Right forelimb (tissue), 1 donor: ENCODE results near the gene KCNN3.

ENCODE experiments used
- DNase-seq: peaks from one replicate; pipeline ENCODE4 v3.0.0-alpha.2; 2018

KCNN3 gene

GRCh38 chr1:154879038-154879421 lies 8.9 kb upstream of the KCNN3 start:
- DNase-seq, result no peak

GRCh38 chr1:154878371-154879037 lies 8.4 kb upstream of the KCNN3 start:
- peak; percentile 87 for DNase-seq

- no peak for DNase-seq
Observed at GRCh38 chr1:154877370-154877974, 7.4 kb upstream of the KCNN3 start.

GRCh38 chr1:154876842-154877369 lies 6.8 kb upstream of the KCNN3 start:
- DNase-seq, result peak; percentile 29

GRCh38 chr1:154874465-154874864 lies 4.4 kb upstream of the KCNN3 start:
- peak; percentile 6 for DNase-seq

- peak; percentile 10 for DNase-seq
Observed at GRCh38 chr1:154873321-154873950, 3.4 kb upstream of the KCNN3 start.

- DNase-seq, result peak; percentile 19
Observed at GRCh38 chr1:154871374-154871773, 1.3 kb upstream of the KCNN3 start.

GRCh38 chr1:154870734-154871133 lies 653 bp upstream of the KCNN3 start:
- DNase-seq, result no peak

- DNase-seq, result peak; percentile 70
Observed at GRCh38 chr1:154869351-154870114, 548 bp downstream of the KCNN3 start.

- DNase-seq, result no peak
Observed at GRCh38 chr1:154867841-154868605, 2.1 kb downstream of the KCNN3 start.

GRCh38 chr1:154867064-154867825 lies 2.8 kb downstream of the KCNN3 start:
- DNase-seq, result peak; percentile 65

GRCh38 chr1:154866257-154867063 lies 3.6 kb downstream of the KCNN3 start:
- no peak for DNase-seq

GRCh38 chr1:154865442-154866256 lies 4.4 kb downstream of the KCNN3 start:
- no peak for DNase-seq

- no peak for DNase-seq
Observed at GRCh38 chr1:154864189-154864975, 5.7 kb downstream of the KCNN3 start.

- no peak for DNase-seq
Observed at GRCh38 chr1:154863315-154864174, 6.5 kb downstream of the KCNN3 start.

- DNase-seq, result no peak
Observed at GRCh38 chr1:154862907-154863306, 7.2 kb downstream of the KCNN3 start.

- no peak for DNase-seq
Observed at GRCh38 chr1:154861607-154862094, 8.4 kb downstream of the KCNN3 start.
